HEK293 (cell line): ENCODE data around the gene GDE1.

Source experiments
- REPIN1 ChIP-seq: fragments of 450-650 bp; formaldehyde crosslinking; IDR thresholded peaks from 2 replicates; pipeline ENCODE4 v1.5.1; 2017; ENCODE audit warnings: missing biosample characterization, missing genetic modification characterization, low read depth
- TCF7L2 ChIP-seq: IDR thresholded peaks from 2 replicates; pipeline ENCODE4 v1.6.1; 2011; ENCODE audit warnings: low read depth, mild to moderate bottlenecking, inconsistent platforms, low read length, moderate library complexity, borderline replicate concordance
- YY1 ChIP-seq: fragments of 450-650 bp; formaldehyde crosslinking; IDR thresholded peaks from 2 replicates; pipeline ENCODE4 v1.5.1; 2018; ENCODE audit warnings: missing biosample characterization, missing genetic modification characterization
- ZBTB21 ChIP-seq: fragments of 450-650 bp; formaldehyde crosslinking; IDR thresholded peaks from 2 replicates; pipeline ENCODE4 v1.5.1; 2017; ENCODE audit warnings: missing biosample characterization, missing genetic modification characterization
- ZNF155 ChIP-seq: fragments of 450-650 bp; formaldehyde crosslinking; IDR thresholded peaks from 2 replicates; pipeline ENCODE4 v1.5.1; 2016; ENCODE audit warnings: missing biosample characterization, missing genetic modification characterization
- ZNF18 ChIP-seq: fragments of 450-650 bp; formaldehyde crosslinking; IDR thresholded peaks from 2 replicates; pipeline ENCODE4 v1.5.1; 2016; ENCODE audit warnings: missing biosample characterization, missing genetic modification characterization
- ZNF202 ChIP-seq: fragments of 450-650 bp; formaldehyde crosslinking; IDR thresholded peaks from 2 replicates; pipeline ENCODE4 v1.5.1; 2016; ENCODE audit warnings: missing biosample characterization, missing genetic modification characterization, borderline replicate concordance
- ZNF274 ChIP-seq, 2 experiments: fragments of 200-500 bp in 1 of 2; fragments of 450-650 bp in 1 of 2; sonication (Bioruptor generic) in 1 of 2; formaldehyde crosslinking in 1 of 2; IDR thresholded peaks; 2 replicates each; pipeline versions ENCODE4 v1.5.1 to v1.6.1; 2014 to 2016; ENCODE audit warnings: borderline replicate concordance in 1 of 2, inconsistent platforms in 1 of 2, low read length in 1 of 2, missing biosample characterization in 1 of 2, missing genetic modification characterization in 1 of 2
- ZNF366 ChIP-seq: fragments of 450-650 bp; formaldehyde crosslinking; conservative IDR thresholded peaks from 2 replicates; pipeline ENCODE4 v1.5.1; 2016; ENCODE audit warnings: missing biosample characterization, missing genetic modification characterization
- ZNF660 ChIP-seq: fragments of 450-650 bp; IDR thresholded peaks from 2 replicates; pipeline ENCODE4 v1.5.1; 2018; ENCODE audit warnings: missing biosample characterization, mild to moderate bottlenecking, missing genetic modification characterization
- ZNF768 ChIP-seq: fragments of 450-650 bp; formaldehyde crosslinking; IDR thresholded peaks from 2 replicates; pipeline ENCODE4 v1.5.1; 2018; ENCODE audit warnings: missing biosample characterization, mild to moderate bottlenecking, missing genetic modification characterization
- ZSCAN30 ChIP-seq: fragments of 450-650 bp; IDR thresholded peaks from 2 replicates; pipeline ENCODE4 v1.5.1; 2018; ENCODE audit warnings: missing biosample characterization, mild to moderate bottlenecking, missing genetic modification characterization, moderate library complexity
- TF ChIP-seq, protein P1 (sequence below): fragments of 450-650 bp; formaldehyde crosslinking; IDR thresholded peaks from 2 replicates; pipeline ENCODE4 v1.5.1; 2016; ENCODE audit warnings: missing biosample characterization, missing genetic modification characterization
- TF ChIP-seq, protein P2 (sequence below): fragments of 450-650 bp; formaldehyde crosslinking; IDR thresholded peaks from 2 replicates; pipeline ENCODE4 v1.5.1; 2016; ENCODE audit warnings: missing biosample characterization, missing genetic modification characterization

DNA sequence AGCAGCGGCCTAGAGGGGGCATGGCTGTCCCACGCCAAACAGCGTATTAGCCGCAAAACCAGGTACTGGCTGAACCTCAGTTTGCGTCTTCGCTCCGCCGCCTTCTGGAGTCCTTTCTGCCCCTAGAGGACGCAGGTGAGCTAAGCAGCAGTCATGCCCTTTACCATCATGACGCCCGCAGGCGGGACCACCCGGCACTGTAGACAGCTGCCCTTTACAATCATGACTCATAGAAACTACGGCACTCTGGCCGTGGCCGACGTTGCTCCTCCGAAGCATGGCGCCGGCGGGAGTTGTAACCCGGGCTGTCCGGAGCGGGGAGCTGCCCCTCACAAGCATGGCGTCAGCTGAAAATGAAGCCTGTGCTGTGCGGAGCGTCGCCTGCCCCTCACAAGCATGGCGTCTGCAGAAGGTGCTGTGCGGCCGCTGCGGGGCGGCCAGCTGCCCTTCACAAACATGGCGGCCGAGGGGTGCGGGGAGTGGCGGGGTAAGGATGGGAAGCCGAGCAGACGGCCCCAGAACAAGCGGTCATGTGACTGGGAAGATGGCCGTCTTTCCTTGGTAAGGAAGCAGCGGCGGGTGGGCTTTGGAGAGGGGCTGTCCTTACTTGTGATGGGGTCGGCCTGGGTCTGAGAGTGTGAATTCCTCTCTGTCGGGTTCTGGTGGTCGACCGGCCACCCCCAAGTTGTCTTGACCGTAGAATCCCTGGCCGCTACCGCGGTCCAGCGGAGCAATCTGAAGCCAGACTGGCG, 33.5 kb upstream of the GDE1 start, which contains the start of gene VPS35L:
- TF ChIP-seq ZNF660 (tag by site-specific recombination) (peak; percentile 77; the same call in 1 of the 2 replicates), YY1 (tag by site-specific recombination) (peak; percentile 100), ZBTB21 (peak; percentile 86), ZNF202 (no peak), ZNF366 (no peak), ZSCAN30 (tag by site-specific recombination) (peak; percentile 56), ZNF274 (IDR thresholded peaks at IDR 0.05; ENCODE audit: low read length) (no peak), ZNF274 (tag by site-specific recombination; IDR thresholded peaks at IDR 0.05; ENCODE audit: borderline replicate concordance) (no peak), REPIN1 (no peak), ZNF155 (tag by site-specific recombination) (no peak), ZNF768 (tag by site-specific recombination) (no peak), TCF7L2 (no peak), ZNF18 (tag by site-specific recombination) (no peak)
- TF ChIP-seq, protein P1, sequence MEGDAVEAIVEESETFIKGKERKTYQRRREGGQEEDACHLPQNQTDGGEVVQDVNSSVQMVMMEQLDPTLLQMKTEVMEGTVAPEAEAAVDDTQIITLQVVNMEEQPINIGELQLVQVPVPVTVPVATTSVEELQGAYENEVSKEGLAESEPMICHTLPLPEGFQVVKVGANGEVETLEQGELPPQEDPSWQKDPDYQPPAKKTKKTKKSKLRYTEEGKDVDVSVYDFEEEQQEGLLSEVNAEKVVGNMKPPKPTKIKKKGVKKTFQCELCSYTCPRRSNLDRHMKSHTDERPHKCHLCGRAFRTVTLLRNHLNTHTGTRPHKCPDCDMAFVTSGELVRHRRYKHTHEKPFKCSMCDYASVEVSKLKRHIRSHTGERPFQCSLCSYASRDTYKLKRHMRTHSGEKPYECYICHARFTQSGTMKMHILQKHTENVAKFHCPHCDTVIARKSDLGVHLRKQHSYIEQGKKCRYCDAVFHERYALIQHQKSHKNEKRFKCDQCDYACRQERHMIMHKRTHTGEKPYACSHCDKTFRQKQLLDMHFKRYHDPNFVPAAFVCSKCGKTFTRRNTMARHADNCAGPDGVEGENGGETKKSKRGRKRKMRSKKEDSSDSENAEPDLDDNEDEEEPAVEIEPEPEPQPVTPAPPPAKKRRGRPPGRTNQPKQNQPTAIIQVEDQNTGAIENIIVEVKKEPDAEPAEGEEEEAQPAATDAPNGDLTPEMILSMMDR = peak; percentile 92
- TF ChIP-seq, protein P2, sequence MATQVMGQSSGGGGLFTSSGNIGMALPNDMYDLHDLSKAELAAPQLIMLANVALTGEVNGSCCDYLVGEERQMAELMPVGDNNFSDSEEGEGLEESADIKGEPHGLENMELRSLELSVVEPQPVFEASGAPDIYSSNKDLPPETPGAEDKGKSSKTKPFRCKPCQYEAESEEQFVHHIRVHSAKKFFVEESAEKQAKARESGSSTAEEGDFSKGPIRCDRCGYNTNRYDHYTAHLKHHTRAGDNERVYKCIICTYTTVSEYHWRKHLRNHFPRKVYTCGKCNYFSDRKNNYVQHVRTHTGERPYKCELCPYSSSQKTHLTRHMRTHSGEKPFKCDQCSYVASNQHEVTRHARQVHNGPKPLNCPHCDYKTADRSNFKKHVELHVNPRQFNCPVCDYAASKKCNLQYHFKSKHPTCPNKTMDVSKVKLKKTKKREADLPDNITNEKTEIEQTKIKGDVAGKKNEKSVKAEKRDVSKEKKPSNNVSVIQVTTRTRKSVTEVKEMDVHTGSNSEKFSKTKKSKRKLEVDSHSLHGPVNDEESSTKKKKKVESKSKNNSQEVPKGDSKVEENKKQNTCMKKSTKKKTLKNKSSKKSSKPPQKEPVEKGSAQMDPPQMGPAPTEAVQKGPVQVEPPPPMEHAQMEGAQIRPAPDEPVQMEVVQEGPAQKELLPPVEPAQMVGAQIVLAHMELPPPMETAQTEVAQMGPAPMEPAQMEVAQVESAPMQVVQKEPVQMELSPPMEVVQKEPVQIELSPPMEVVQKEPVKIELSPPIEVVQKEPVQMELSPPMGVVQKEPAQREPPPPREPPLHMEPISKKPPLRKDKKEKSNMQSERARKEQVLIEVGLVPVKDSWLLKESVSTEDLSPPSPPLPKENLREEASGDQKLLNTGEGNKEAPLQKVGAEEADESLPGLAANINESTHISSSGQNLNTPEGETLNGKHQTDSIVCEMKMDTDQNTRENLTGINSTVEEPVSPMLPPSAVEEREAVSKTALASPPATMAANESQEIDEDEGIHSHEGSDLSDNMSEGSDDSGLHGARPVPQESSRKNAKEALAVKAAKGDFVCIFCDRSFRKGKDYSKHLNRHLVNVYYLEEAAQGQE = 0 out of 2 replicates have a peak, but pooled peaks have one; percentile 33
